Sigmoid colon (tissue), 7 donors: ENCODE data around the gene DLGAP4. TPM values are rescaled to one million over a fixed set of nuclear protein-coding genes. Genes with fewer than 3 reads are reported as not detected.

Experiments
- DNase-seq: peaks from one replicate; pipeline ENCODE4 v3.0.0-alpha.2; 2019
- H3K27ac ChIP-seq, 4 donors: fragments of 200-600 bp; sonication (generic); one replicate each; pipeline ENCODE4 v1.5.1; 2016 to 2019; ENCODE audit warnings: mild to moderate bottlenecking in 1 of 4
- H3K27me3 ChIP-seq, 3 donors: fragments of 200-600 bp; sonication (generic); one replicate each; pipeline ENCODE4 v1.5.1; 2019; ENCODE audit warnings: mild to moderate bottlenecking in 1 of 3
- H3K36me3 ChIP-seq, 4 donors: fragments of 200-600 bp; sonication (generic); one replicate each; pipeline ENCODE4 v1.5.1; 2016 to 2019
- H3K4me1 ChIP-seq, 4 donors: fragments of 200-600 bp; sonication (generic); one replicate each; pipeline ENCODE4 v1.5.1; 2017 to 2019
- H3K4me3 ChIP-seq, 4 donors: fragments of 200-600 bp; sonication (generic); one replicate each; pipeline ENCODE4 v1.5.1; 2017 to 2019; ENCODE audit warnings: mild to moderate bottlenecking in 2 of 4, moderate library complexity in 1 of 4
- H3K9me3 ChIP-seq, 4 donors: fragments of 200-600 bp in 3 of 4; sonication (generic) in 3 of 4; one replicate each; pipeline versions ENCODE4 v1.5.1 to v1.6.1; 2013 to 2019
- EP300 ChIP-seq, 4 donors: sonication (generic); formaldehyde crosslinking; IDR thresholded peaks; one replicate each; pipeline ENCODE4 v1.6.1; 2017; ENCODE audit warnings: antibody characterized with exemption in 4 of 4
- POLR2A ChIP-seq, 2 donors: fragments of 450-650 bp; IDR thresholded peaks; one replicate each; pipeline ENCODE4 v1.6.1; 2016; ENCODE audit warnings: antibody characterized with exemption in 2 of 2, mild to moderate bottlenecking in 2 of 2, moderate library complexity in 2 of 2
- POLR2AphosphoS5 ChIP-seq, 4 donors: sonication (generic); formaldehyde crosslinking; IDR thresholded peaks; one replicate each; pipeline ENCODE4 v1.6.1; 2017; ENCODE audit warnings: antibody characterized with exemption in 4 of 4
- WGBS, 2 donors: extraction: QIAGEN DNeasy Blood & Tissue Kit; methylation state at CpG; one replicate each; pipeline ENCODE4 v1.1.7; 2013; 5-methylcytosine and 5-hydroxymethylcytosine counted together
- intact Hi-C: fragments of 100-400 bp; cut with DNase I; formaldehyde crosslinking; loops from one replicate; pipeline ENCODE4 v1.15.1; 2023
- polyA plus RNA-seq, 3 donors: library from polyadenylated mRNA; stranded (reverse); fragments of 200-250 nt; gene quantifications; one replicate each; pipeline ENCODE4 v1.2.3, GENCODE V29; 2013
- total RNA-seq, 4 donors: library from RNA; depleted of rRNA; stranded (reverse); fragments of >200 nt; gene quantifications; one replicate each; pipeline ENCODE4 v1.1.0, GENCODE V29; 2016
- TF ChIP-seq, protein P1 (sequence below), 4 experiments: fragments of 450-650 bp in 3 of 4; fragments of 200-600 bp in 1 of 4; IDR thresholded peaks; one replicate each; pipeline ENCODE4 v1.5.1; 2016 to 2019; ENCODE audit warnings: antibody characterized with exemption in 4 of 4, mild to moderate bottlenecking in 3 of 4, moderate library complexity in 2 of 4
- donor health status: healthy with polysubstance abuse.
- donor health status: Bipolar disorder and iron deficiency.
- donor health status: healthy.

The DLGAP4 gene
- total and polyA plus RNA-seq, 7 donors: 21.0 to 60.7 (median 36.9) TPM

DNA sequence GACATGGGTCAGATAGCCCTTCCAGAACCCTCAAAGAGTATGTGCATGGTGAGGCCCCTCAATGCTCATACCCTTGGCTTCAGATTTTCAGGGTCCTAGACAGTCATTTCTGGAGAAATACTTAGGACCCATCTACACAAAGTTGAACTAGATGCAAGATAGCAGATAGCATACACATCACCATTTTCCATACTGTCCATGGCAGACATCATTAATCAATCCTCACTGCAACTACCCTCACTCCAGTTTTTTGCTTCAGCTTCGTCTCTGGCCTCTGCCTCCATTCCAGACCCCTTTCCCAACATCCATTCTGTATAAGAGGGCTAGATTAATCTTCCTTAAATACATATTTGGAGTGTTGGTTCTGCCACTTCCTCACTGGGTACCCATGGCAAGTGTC lies 139.7 kb downstream of the DLGAP4 start:
- no peak for DNase-seq
- WGBS, 2 donors: 85 to 89% methylated on average over 1 of the region's 1 CpG
- Histone ChIP-seq H3K27me3 (no peaks in the 10 kb centered on the region), H3K4me1 (no peaks in the 10 kb centered on the region), H3K36me3 (no peaks in the 10 kb centered on the region), H3K4me3 (no peak overlapping the region), H3K9me3 (no peaks in the 10 kb centered on the region), H3K27ac (no peak overlapping the region)
- TF ChIP-seq POLR2AphosphoS5 (IDR thresholded peaks at IDR 0.05) (no peak), EP300 (IDR thresholded peaks at IDR 0.05) (no peak), POLR2A (IDR thresholded peaks at IDR 0.05) (no peak)
- TF ChIP-seq, protein P1, sequence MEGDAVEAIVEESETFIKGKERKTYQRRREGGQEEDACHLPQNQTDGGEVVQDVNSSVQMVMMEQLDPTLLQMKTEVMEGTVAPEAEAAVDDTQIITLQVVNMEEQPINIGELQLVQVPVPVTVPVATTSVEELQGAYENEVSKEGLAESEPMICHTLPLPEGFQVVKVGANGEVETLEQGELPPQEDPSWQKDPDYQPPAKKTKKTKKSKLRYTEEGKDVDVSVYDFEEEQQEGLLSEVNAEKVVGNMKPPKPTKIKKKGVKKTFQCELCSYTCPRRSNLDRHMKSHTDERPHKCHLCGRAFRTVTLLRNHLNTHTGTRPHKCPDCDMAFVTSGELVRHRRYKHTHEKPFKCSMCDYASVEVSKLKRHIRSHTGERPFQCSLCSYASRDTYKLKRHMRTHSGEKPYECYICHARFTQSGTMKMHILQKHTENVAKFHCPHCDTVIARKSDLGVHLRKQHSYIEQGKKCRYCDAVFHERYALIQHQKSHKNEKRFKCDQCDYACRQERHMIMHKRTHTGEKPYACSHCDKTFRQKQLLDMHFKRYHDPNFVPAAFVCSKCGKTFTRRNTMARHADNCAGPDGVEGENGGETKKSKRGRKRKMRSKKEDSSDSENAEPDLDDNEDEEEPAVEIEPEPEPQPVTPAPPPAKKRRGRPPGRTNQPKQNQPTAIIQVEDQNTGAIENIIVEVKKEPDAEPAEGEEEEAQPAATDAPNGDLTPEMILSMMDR (IDR thresholded peaks at IDR 0.05): no peak
- intact Hi-C loops: no loop called here

DNA sequence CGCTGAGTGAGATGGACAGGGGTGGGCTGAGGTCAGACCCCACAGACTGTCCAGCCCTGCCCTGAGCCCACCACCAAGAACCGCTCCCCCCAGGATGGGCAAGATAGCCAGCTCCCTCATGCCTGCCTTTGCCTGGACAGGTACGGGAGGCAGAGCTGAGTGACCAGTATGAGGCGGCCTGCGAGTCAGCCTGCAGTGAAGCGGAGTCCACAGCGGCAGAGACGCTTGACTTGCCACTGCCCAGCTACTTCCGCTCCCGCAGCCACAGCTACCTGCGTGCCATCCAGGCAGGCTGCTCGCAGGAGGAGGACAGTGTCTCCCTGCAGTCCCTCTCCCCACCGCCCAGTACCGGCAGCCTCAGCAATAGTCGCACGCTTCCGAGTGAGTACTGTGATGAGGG lies 140.4 kb downstream of the DLGAP4 start:
- TF ChIP-seq POLR2AphosphoS5 (IDR thresholded peaks at IDR 0.05): no peak
- TF ChIP-seq EP300 (IDR thresholded peaks at IDR 0.05): no peak
- TF ChIP-seq, protein P1 (IDR thresholded peaks at IDR 0.05): no peak
- TF ChIP-seq POLR2A (IDR thresholded peaks at IDR 0.05): no peak
- H3K27ac ChIP-seq: no peak overlapping the region
- 90 to 95% methylated on average over 17 of the region's 17 CpGs for WGBS, 2 donors
- no peak for DNase-seq
- H3K36me3 ChIP-seq: no peaks in the 10 kb centered on the region
- no peak overlapping the region for H3K4me3 ChIP-seq
- intact Hi-C loops: no loop called here
- no peaks in the 10 kb centered on the region for H3K27me3 ChIP-seq
- no peaks in the 10 kb centered on the region for H3K9me3 ChIP-seq
- H3K4me1 ChIP-seq: no peaks in the 10 kb centered on the region

DNA sequence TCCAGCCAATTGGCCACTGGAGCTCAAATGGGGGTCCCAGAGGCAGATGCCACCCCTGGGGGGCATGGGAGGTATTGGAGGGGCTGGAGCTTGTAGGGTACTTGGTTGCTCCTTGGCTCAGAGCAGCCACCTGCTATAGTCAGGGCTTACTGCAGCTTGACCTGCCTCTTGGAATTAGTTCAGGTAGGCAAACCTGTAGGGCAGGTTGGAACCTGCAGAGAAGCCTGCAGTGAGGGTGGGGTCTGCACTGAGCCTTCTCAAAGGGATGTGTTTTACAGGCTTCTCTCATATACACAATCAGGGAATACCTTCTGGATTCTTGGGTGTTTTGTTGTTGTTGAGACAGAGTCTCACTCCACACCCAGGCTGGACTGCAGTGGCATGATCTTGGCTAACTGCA lies 141.0 kb downstream of the DLGAP4 start:
- Histone ChIP-seq H3K27me3 (no peaks in the 10 kb centered on the region), H3K9me3 (no peaks in the 10 kb centered on the region), H3K36me3 (no peaks in the 10 kb centered on the region), H3K4me3 (no peak overlapping the region), H3K4me1 (no peaks in the 10 kb centered on the region), H3K27ac (no peak overlapping the region)
- TF ChIP-seq, protein P1 (IDR thresholded peaks at IDR 0.05): no peak
- TF ChIP-seq POLR2AphosphoS5 (IDR thresholded peaks at IDR 0.05): no peak
- no peak for TF ChIP-seq EP300 (IDR thresholded peaks at IDR 0.05)
- TF ChIP-seq POLR2A (IDR thresholded peaks at IDR 0.05): no peak
- intact Hi-C loops: no loop called here
- DNase-seq: no peak

DNA sequence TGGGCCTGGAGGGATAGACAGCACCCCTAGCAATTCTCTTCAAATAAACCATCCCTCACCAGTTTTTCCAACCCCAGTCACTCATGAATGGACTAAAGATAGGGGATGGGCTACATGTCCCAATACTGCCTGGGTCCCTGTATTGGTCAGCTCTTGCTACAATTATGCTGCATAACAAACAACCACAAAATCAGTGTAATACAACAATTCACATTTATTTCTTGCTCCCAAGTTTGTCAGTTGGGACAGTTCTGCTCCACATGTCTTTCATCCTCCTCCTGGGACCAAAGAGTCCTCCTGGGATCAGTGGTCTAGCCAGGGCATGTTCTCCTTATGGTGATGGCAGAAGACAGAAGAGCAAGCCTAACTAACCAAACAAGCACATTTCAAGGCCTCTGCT lies 143.5 kb downstream of the DLGAP4 start:
- no peak for DNase-seq
- intact Hi-C loops: no loop called here

DNA sequence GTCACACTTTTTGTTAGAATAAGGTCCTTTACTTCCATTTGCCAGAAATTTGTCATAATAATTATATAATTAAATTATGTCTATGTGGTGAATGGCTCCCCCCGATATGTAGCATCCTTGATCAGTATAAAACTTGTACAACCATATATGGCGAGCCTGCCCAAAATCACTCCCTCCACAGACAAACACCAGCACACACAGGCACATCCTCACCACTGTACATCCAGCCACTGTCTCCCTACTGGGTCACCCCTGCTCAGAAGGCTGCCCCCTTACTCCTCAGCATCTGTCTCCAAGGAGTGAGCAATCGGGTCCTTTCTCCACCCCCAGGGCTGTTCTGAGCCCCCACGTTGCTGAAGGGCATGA lies 148.2 kb downstream of the DLGAP4 start:
- 53 to 65% methylated on average over 4 of the region's 4 CpGs for WGBS, 2 donors
- no peak for TF ChIP-seq POLR2A (IDR thresholded peaks at IDR 0.05)
- TF ChIP-seq EP300 (IDR thresholded peaks at IDR 0.05): no peak
- TF ChIP-seq, protein P1 (IDR thresholded peaks at IDR 0.05): no peak
- TF ChIP-seq POLR2AphosphoS5 (IDR thresholded peaks at IDR 0.05): no peak
- Histone ChIP-seq H3K4me1 (peaks cover 0 to 14% (median 10%) of the 10 kb centered on the region in 4 donors), H3K27me3 (no peaks in the 10 kb centered on the region), H3K27ac (peak overlapping the region in 2 of 4 donors; percentile 60 to 74), H3K4me3 (peak overlapping the region in 1 of 4 donors; percentile 3), H3K36me3 (no peaks in the 10 kb centered on the region), H3K9me3 (no peaks in the 10 kb centered on the region)
- no peak for DNase-seq
- intact Hi-C loops: no loop called here

More for the DNA sequence above, 143.5 kb downstream of the DLGAP4 start:
- Histone ChIP-seq H3K4me1 (peaks cover 0 to 6% (median 3%) of the 10 kb centered on the region in 4 donors), H3K4me3 (no peak overlapping the region), H3K36me3 (no peaks in the 10 kb centered on the region), H3K27ac (no peak overlapping the region), H3K9me3 (no peaks in the 10 kb centered on the region), H3K27me3 (no peaks in the 10 kb centered on the region)
- no peak for TF ChIP-seq EP300 (IDR thresholded peaks at IDR 0.05)
- TF ChIP-seq, protein P1 (IDR thresholded peaks at IDR 0.05): no peak
